PC-9 (cell line): Measurements from ENCODE around the gene SCT. TPM values are rescaled to one million over a fixed set of nuclear protein-coding genes. Genes with fewer than 3 reads are reported as not detected.

ENCODE experiments used
- BruUV-seq: library from RNA; stranded (reverse); fragments of 400-500 nt; replicated peaks from 2 replicates; lab custom pipeline; 2021; lab: Mats Ljungman, UMichigan
- CTCF ChIA-PET: fragments of 300-600 bp; sonication (Branson Sonifier 250); formaldehyde crosslinking; loops from one replicate; lab custom pipeline; 2022; ENCODE audit warnings: antibody characterized with exemption; lab: Charles Lee
- POLR2A ChIA-PET: fragments of 300-600 bp; sonication (Branson Sonifier 250); formaldehyde crosslinking; loops from one replicate; lab custom pipeline; 2022; ENCODE audit warnings: antibody characterized with exemption; ENCODE audit not compliant: unreplicated experiment; lab: Charles Lee
- DNase-seq, 2 experiments: peaks; one replicate each; pipeline versions ENCODE4 v3.0.0 to v3.0.0-alpha.2; 2015 to 2022; ENCODE audit warnings: mixed read lengths in 1 of 2
- H2AFZ ChIP-seq: fragments of 200-600 bp; sonication (generic); 2 replicates; pipeline ENCODE4 v1.8.1; 2017; ENCODE audit warnings: antibody characterized with exemption
- H3F3A ChIP-seq: fragments of 200-600 bp; sonication (generic); 2 replicates; pipeline ENCODE4 v1.8.1; 2017; ENCODE audit warnings: antibody characterized with exemption, mild to moderate bottlenecking, low read depth; ENCODE audit not compliant: insufficient read depth
- H3K27ac ChIP-seq: fragments of 200-600 bp; sonication (generic); 2 replicates; pipeline ENCODE4 v1.6.1; 2016; ENCODE audit warnings: mixed run types
- H3K27me3 ChIP-seq: fragments of 200-600 bp; sonication (generic); 2 replicates; pipeline ENCODE4 v1.6.1; 2016; ENCODE audit warnings: low read depth, mixed run types; ENCODE audit not compliant: insufficient read depth
- H3K36me3 ChIP-seq: fragments of 200-600 bp; sonication (generic); 2 replicates; pipeline ENCODE4 v1.6.1; 2016; ENCODE audit warnings: low read depth, mixed run types
- H3K4me1 ChIP-seq: fragments of 200-600 bp; sonication (generic); replicated peaks from 2 replicates; pipeline ENCODE4 v1.6.1; 2016; ENCODE audit warnings: mixed run types; ENCODE audit not compliant: insufficient read depth
- H3K4me2 ChIP-seq: fragments of 200-600 bp; sonication (generic); 2 replicates; pipeline ENCODE4 v1.6.1; 2017; ENCODE audit warnings: mixed run types
- H3K4me3 ChIP-seq: fragments of 200-600 bp; sonication (generic); 2 replicates; pipeline ENCODE4 v1.6.1; 2016; ENCODE audit warnings: mixed run types
- H3K79me2 ChIP-seq: fragments of 200-600 bp; sonication (generic); 2 replicates; pipeline ENCODE4 v1.6.1; 2017; ENCODE audit warnings: low read depth, mixed run types
- H3K9me2 ChIP-seq: fragments of 200-600 bp; sonication (generic); 2 replicates; pipeline ENCODE4 v1.8.1; 2017; ENCODE audit warnings: mild to moderate bottlenecking; ENCODE audit not compliant: insufficient read depth
- H3K9me3 ChIP-seq: fragments of 200-600 bp; sonication (generic); 2 replicates; pipeline ENCODE4 v1.8.1; 2016; ENCODE audit warnings: low read depth; ENCODE audit not compliant: insufficient read depth
- H4K20me1 ChIP-seq: fragments of 200-600 bp; sonication (generic); 2 replicates; pipeline ENCODE4 v1.8.1; 2017; ENCODE audit not compliant: insufficient read depth
- EZH2 ChIP-seq: fragments of 200-600 bp; sonication (generic); IDR thresholded peaks from 2 replicates; pipeline ENCODE4 v1.8.0; 2017; ENCODE audit warnings: antibody characterized with exemption, low read depth
- intact Hi-C: fragments of 100-400 bp; cut with micrococcal nuclease; formaldehyde crosslinking; loops from one replicate; pipeline ENCODE4 v1.10.0; 2022; ENCODE audit not compliant: unreplicated experiment
- total RNA-seq: library from RNA; stranded (reverse); gene quantifications from 2 replicates; pipeline ENCODE4 v1.2.3, GENCODE V29; 2021
- TF ChIP-seq, protein P1 (sequence below): fragments of 200-600 bp; sonication (generic); conservative IDR thresholded peaks from 2 replicates; pipeline ENCODE4 v1.6.1; 2017; ENCODE audit warnings: mixed run types, antibody characterized with exemption, mild to moderate bottlenecking, moderate library complexity

Gene SCT
- total RNA-seq, 1 experiment from 2014 or later = not detected

DNA sequence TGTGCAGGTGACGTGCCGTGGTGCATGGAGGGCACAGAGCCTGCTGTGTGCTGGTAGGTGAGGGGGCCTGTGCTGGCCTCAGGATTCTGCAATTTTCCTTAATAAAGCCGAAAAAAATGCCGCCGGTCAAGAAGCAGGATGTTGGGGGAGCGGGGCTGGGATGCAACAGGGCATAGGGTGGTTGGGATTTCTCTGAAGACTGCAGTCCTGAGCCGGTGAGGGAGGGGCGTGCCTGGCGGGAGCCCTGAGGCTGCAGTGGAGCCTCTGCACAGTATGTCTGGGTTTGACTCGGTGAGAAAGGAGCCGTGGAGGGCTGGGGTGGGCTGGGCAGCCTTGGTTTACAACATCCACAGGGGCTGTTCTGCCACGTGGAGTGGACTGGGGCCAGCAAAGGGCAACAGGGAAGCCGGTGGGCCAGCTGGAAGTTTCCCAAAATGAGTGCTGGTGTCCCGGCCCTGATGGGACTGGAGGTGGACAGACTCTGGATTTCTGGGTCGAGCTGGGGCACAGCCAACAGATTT lies 3.6 kb downstream of the SCT start:
- no peak overlapping the region for H3K4me2 ChIP-seq
- H3K36me3 ChIP-seq = no peaks in the 10 kb centered on the region
- no peaks in the 10 kb centered on the region for H3K27me3 ChIP-seq
- no peak overlapping the region for H3K27ac ChIP-seq
- ChIA-PET CTCF (no interaction called here), POLR2A (no interaction called here)
- H3F3A ChIP-seq = peaks cover 3% of the 10 kb centered on the region; the same call in 1 of the 2 replicates
- intact Hi-C loops = no loop called here
- no peak overlapping the region for H3K4me3 ChIP-seq
- H3K4me1 ChIP-seq = no peaks in the 10 kb centered on the region
- H3K9me3 ChIP-seq = no peaks in the 10 kb centered on the region
- H2AFZ ChIP-seq = no peak overlapping the region
- no peak for DNase-seq
- no peaks in the 10 kb centered on the region for H3K9me2 ChIP-seq
- no peaks in the 10 kb centered on the region for H3K79me2 ChIP-seq
- H4K20me1 ChIP-seq = no peaks in the 10 kb centered on the region
- TF ChIP-seq EZH2 = no peak
- TF ChIP-seq, protein P1, sequence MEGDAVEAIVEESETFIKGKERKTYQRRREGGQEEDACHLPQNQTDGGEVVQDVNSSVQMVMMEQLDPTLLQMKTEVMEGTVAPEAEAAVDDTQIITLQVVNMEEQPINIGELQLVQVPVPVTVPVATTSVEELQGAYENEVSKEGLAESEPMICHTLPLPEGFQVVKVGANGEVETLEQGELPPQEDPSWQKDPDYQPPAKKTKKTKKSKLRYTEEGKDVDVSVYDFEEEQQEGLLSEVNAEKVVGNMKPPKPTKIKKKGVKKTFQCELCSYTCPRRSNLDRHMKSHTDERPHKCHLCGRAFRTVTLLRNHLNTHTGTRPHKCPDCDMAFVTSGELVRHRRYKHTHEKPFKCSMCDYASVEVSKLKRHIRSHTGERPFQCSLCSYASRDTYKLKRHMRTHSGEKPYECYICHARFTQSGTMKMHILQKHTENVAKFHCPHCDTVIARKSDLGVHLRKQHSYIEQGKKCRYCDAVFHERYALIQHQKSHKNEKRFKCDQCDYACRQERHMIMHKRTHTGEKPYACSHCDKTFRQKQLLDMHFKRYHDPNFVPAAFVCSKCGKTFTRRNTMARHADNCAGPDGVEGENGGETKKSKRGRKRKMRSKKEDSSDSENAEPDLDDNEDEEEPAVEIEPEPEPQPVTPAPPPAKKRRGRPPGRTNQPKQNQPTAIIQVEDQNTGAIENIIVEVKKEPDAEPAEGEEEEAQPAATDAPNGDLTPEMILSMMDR = no peak
- BruUV-seq = no TSS peak

- POLR2A ChIA-PET = no interaction called here
- no peak for DNase-seq
- CTCF ChIA-PET = no interaction called here
- intact Hi-C loops = no loop called here
- TF ChIP-seq EZH2 = no peak
- TF ChIP-seq, protein P1 = no peak
- no peaks in the 10 kb centered on the region for H3K9me3 ChIP-seq
- no peaks in the 10 kb centered on the region for H3K79me2 ChIP-seq
- no peaks in the 10 kb centered on the region for H3K9me2 ChIP-seq
- H3K36me3 ChIP-seq = no peaks in the 10 kb centered on the region
- no peak overlapping the region for H3K4me3 ChIP-seq
- BruUV-seq = no TSS peak
- H2AFZ ChIP-seq = no peak overlapping the region
- H3K27ac ChIP-seq = no peak overlapping the region
- no peaks in the 10 kb centered on the region for H3K4me1 ChIP-seq
- H3K4me2 ChIP-seq = no peak overlapping the region
- no peaks in the 10 kb centered on the region for H4K20me1 ChIP-seq
- no peaks in the 10 kb centered on the region for H3K27me3 ChIP-seq
- H3F3A ChIP-seq = no peaks in the 10 kb centered on the region
Measured at GRCh38 chr11:621838-622237, 5.1 kb downstream of the SCT start.

GRCh38 chr11:620935-621814 lies 5.8 kb downstream of the SCT start:
- Histone ChIP-seq H3K36me3 (no peaks in the 10 kb centered on the region), H3K9me3 (no peaks in the 10 kb centered on the region), H3K79me2 (no peaks in the 10 kb centered on the region), H3K9me2 (no peaks in the 10 kb centered on the region), H3K27ac (no peak overlapping the region), H3K4me2 (no peak overlapping the region), H2AFZ (no peak overlapping the region), H3K27me3 (no peaks in the 10 kb centered on the region), H3K4me1 (no peaks in the 10 kb centered on the region), H3F3A (peaks cover 3% of the 10 kb centered on the region; the same call in 1 of the 2 replicates), H3K4me3 (no peak overlapping the region), H4K20me1 (no peaks in the 10 kb centered on the region)
- no peak for TF ChIP-seq EZH2
- TF ChIP-seq, protein P1 = no peak
- POLR2A ChIA-PET = no interaction called here
- DNase-seq = no peak
- no TSS peak for BruUV-seq
- CTCF ChIA-PET = no interaction called here
- intact Hi-C loops = loop anchor here (1.0 kb wide), 1 partner anchor 9 kb away; no protein-coding TSS in a partner anchor
